ENCODE results near the gene RPTOR.

Gene RPTOR

GRCh38 chr17:80585890-80586845 is 41.5 kb downstream of the RPTOR start:
- peaks cover 0 to 4% (median 0%) of the 10 kb centered on the region in 5 donors for H3K4me1 ChIP-seq (ENCODE audit: control insufficient read depth in 5 of 5, insufficient read depth in 5 of 5, low read length in 5 of 5)
- H3K27me3 ChIP-seq (ENCODE audit: control insufficient read depth in 5 of 5, insufficient read depth in 4 of 5, low read length in 5 of 5): no peaks in the 10 kb centered on the region
- peaks cover 0 to 9% (median 5%) of the 10 kb centered on the region in 5 donors for H3K36me3 ChIP-seq (ENCODE audit: control insufficient read depth in 5 of 5, insufficient read depth in 5 of 5, low read length in 5 of 5)
- H3K4me3 ChIP-seq (ENCODE audit: low read depth in 1 of 5, low read length in 5 of 5): no peak overlapping the region
- no peaks in the 10 kb centered on the region for H3K9me3 ChIP-seq (ENCODE audit: control insufficient read depth in 5 of 5, low read length in 5 of 5)
- no peak overlapping the region for H3K27ac ChIP-seq (ENCODE audit: low read depth, low read length)
- no peak overlapping the region for H3K9ac ChIP-seq (ENCODE audit: low read length in 5 of 5)

DNA sequence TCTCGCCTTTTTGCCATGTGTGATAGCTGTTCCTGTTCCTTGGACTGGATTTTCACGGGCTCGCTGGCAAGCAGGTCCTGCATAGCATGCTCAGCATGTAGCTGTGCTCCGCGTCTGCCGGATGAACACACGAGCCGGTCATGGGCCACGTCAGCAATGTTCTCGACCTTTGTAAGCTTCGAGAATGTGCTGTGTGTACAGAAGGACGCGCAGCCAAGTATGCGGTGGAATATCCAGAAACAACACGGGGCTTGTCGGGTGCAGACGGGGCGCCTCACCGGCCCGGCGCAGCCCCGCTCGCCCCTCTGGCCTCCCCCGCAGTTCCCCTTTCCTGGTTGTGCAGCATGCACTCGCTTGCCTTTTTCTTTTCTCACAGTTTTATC is 42.2 kb downstream of the RPTOR start:
- Histone ChIP-seq H3K9ac (ENCODE audit: low read length in 5 of 5) (no peak overlapping the region), H3K36me3 (ENCODE audit: control insufficient read depth in 5 of 5, insufficient read depth in 5 of 5, low read length in 5 of 5) (peaks cover 0 to 4% (median 4%) of the 10 kb centered on the region in 5 donors), H3K9me3 (ENCODE audit: control insufficient read depth in 5 of 5, low read length in 5 of 5) (no peaks in the 10 kb centered on the region), H3K4me3 (ENCODE audit: low read depth in 1 of 5, low read length in 5 of 5) (no peak overlapping the region), H3K27ac (ENCODE audit: low read depth, low read length) (no peak overlapping the region), H3K4me1 (ENCODE audit: control insufficient read depth in 5 of 5, insufficient read depth in 5 of 5, low read length in 5 of 5) (peaks cover 0 to 4% (median 0%) of the 10 kb centered on the region in 5 donors), H3K27me3 (ENCODE audit: control insufficient read depth in 5 of 5, insufficient read depth in 4 of 5, low read length in 5 of 5) (no peaks in the 10 kb centered on the region)

DNA sequence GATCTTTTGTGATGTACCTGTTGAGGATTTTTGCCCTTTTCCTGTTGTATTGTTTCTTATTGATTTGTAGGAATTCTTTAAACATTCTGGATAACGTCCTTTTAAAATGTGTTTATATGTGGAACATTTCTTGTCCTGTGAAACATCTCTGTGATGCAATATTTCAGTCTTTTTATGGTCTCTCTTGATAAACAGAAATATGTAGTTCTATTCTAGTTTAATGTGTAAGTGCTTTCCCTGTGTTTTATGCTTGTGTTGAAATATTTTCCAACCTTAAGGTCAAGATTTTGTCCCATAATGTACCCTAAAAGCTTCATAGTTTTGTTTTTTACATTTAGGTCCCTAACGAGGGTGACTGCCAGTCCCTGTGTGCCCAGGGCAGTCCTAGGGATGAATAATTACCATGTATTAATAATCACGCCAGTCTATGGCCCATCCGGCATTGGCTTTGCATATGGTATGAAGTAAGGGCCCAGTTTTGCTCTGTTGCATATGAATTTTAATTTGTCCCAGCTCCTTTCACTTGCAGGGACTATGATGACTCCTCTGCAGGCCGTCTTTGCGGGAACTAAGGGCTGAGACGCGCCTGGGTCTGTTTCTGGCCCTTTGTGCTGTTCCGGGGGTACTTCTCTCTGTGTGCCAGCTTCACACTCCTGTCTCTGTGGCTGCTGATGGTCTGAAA is 44.2 kb downstream of the RPTOR start:
- H3K4me3 ChIP-seq (ENCODE audit: low read depth in 1 of 5, low read length in 5 of 5): no peak overlapping the region
- no peaks in the 10 kb centered on the region for H3K36me3 ChIP-seq (ENCODE audit: control insufficient read depth in 5 of 5, insufficient read depth in 5 of 5, low read length in 5 of 5)
- H3K27me3 ChIP-seq (ENCODE audit: control insufficient read depth in 5 of 5, insufficient read depth in 4 of 5, low read length in 5 of 5): no peaks in the 10 kb centered on the region
- no peak overlapping the region for H3K27ac ChIP-seq (ENCODE audit: low read depth, low read length)
- H3K9me3 ChIP-seq (ENCODE audit: control insufficient read depth in 5 of 5, low read length in 5 of 5): no peaks in the 10 kb centered on the region
- no peak overlapping the region for H3K9ac ChIP-seq (ENCODE audit: low read length in 5 of 5)
- peaks cover 0 to 4% (median 0%) of the 10 kb centered on the region in 5 donors for H3K4me1 ChIP-seq (ENCODE audit: control insufficient read depth in 5 of 5, insufficient read depth in 5 of 5, low read length in 5 of 5)

GRCh38 chr17:80591788-80592187 is 47.1 kb downstream of the RPTOR start:
- Histone ChIP-seq H3K4me1 (ENCODE audit: control insufficient read depth in 5 of 5, insufficient read depth in 5 of 5, low read length in 5 of 5) (peaks cover 0 to 12% (median 0%) of the 10 kb centered on the region in 5 donors), H3K27me3 (ENCODE audit: control insufficient read depth in 5 of 5, insufficient read depth in 4 of 5, low read length in 5 of 5) (no peaks in the 10 kb centered on the region), H3K27ac (ENCODE audit: low read depth, low read length) (no peak overlapping the region), H3K4me3 (ENCODE audit: low read depth in 1 of 5, low read length in 5 of 5) (no peak overlapping the region), H3K36me3 (ENCODE audit: control insufficient read depth in 5 of 5, insufficient read depth in 5 of 5, low read length in 5 of 5) (no peaks in the 10 kb centered on the region), H3K9me3 (ENCODE audit: control insufficient read depth in 5 of 5, low read length in 5 of 5) (no peaks in the 10 kb centered on the region), H3K9ac (ENCODE audit: low read length in 5 of 5) (no peak overlapping the region)

GRCh38 chr17:80592243-80592642 is 47.6 kb downstream of the RPTOR start:
- H3K27ac ChIP-seq (ENCODE audit: low read depth, low read length): no peak overlapping the region
- no peaks in the 10 kb centered on the region for H3K27me3 ChIP-seq (ENCODE audit: control insufficient read depth in 5 of 5, insufficient read depth in 4 of 5, low read length in 5 of 5)
- peaks cover 0 to 12% (median 0%) of the 10 kb centered on the region in 5 donors for H3K4me1 ChIP-seq (ENCODE audit: control insufficient read depth in 5 of 5, insufficient read depth in 5 of 5, low read length in 5 of 5)
- H3K9ac ChIP-seq (ENCODE audit: low read length in 5 of 5): no peak overlapping the region
- H3K36me3 ChIP-seq (ENCODE audit: control insufficient read depth in 5 of 5, insufficient read depth in 5 of 5, low read length in 5 of 5): no peaks in the 10 kb centered on the region
- H3K9me3 ChIP-seq (ENCODE audit: control insufficient read depth in 5 of 5, low read length in 5 of 5): no peaks in the 10 kb centered on the region
- H3K4me3 ChIP-seq (ENCODE audit: low read depth in 1 of 5, low read length in 5 of 5): no peak overlapping the region

DNA sequence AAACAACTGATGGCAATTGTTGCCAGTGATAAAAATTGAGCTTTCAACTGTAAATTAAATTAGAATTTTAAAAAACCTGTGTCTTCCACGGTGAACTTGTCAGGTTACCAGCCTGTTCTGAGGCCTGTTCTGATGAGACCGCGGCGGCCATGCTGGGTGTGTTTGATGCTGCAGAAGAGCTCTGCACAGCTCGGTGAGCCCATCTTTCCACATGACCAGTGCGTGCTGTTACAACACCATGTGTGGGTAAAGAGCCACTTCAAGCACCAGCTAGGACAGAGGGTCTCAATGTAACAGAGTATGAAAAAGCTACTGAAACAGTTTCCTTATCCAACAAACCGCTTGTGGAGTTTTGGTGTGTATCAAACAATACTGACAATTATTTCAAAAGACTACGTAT is 48.5 kb downstream of the RPTOR start:
- no peaks in the 10 kb centered on the region for H3K36me3 ChIP-seq (ENCODE audit: control insufficient read depth in 5 of 5, insufficient read depth in 5 of 5, low read length in 5 of 5)
- H3K4me3 ChIP-seq (ENCODE audit: low read depth in 1 of 5, low read length in 5 of 5): no peak overlapping the region
- no peaks in the 10 kb centered on the region for H3K9me3 ChIP-seq (ENCODE audit: control insufficient read depth in 5 of 5, low read length in 5 of 5)
- H3K4me1 ChIP-seq (ENCODE audit: control insufficient read depth in 5 of 5, insufficient read depth in 5 of 5, low read length in 5 of 5): peaks cover 0 to 12% (median 0%) of the 10 kb centered on the region in 5 donors
- no peaks in the 10 kb centered on the region for H3K27me3 ChIP-seq (ENCODE audit: control insufficient read depth in 5 of 5, insufficient read depth in 4 of 5, low read length in 5 of 5)
- H3K9ac ChIP-seq (ENCODE audit: low read length in 5 of 5): no peak overlapping the region
- H3K27ac ChIP-seq (ENCODE audit: low read depth, low read length): no peak overlapping the region

GRCh38 chr17:80594431-80595269 is 50.0 kb downstream of the RPTOR start:
- no peak overlapping the region for H3K27ac ChIP-seq (ENCODE audit: low read depth, low read length)
- H3K4me1 ChIP-seq (ENCODE audit: control insufficient read depth in 5 of 5, insufficient read depth in 5 of 5, low read length in 5 of 5): peaks cover 0 to 9% (median 3%) of the 10 kb centered on the region in 5 donors
- H3K27me3 ChIP-seq (ENCODE audit: control insufficient read depth in 5 of 5, insufficient read depth in 4 of 5, low read length in 5 of 5): no peaks in the 10 kb centered on the region
- H3K9me3 ChIP-seq (ENCODE audit: control insufficient read depth in 5 of 5, low read length in 5 of 5): no peaks in the 10 kb centered on the region
- peak overlapping the region in 1 of 5 donors; percentile 3 for H3K9ac ChIP-seq (ENCODE audit: low read length in 5 of 5)
- H3K4me3 ChIP-seq (ENCODE audit: low read depth in 1 of 5, low read length in 5 of 5): no peak overlapping the region
- H3K36me3 ChIP-seq (ENCODE audit: control insufficient read depth in 5 of 5, insufficient read depth in 5 of 5, low read length in 5 of 5): no peaks in the 10 kb centered on the region

GRCh38 chr17:80596760-80597608 is 52.3 kb downstream of the RPTOR start:
- Histone ChIP-seq H3K36me3 (ENCODE audit: control insufficient read depth in 5 of 5, insufficient read depth in 5 of 5, low read length in 5 of 5) (no peaks in the 10 kb centered on the region), H3K27ac (ENCODE audit: low read depth, low read length) (no peak overlapping the region), H3K27me3 (ENCODE audit: control insufficient read depth in 5 of 5, insufficient read depth in 4 of 5, low read length in 5 of 5) (no peaks in the 10 kb centered on the region), H3K4me1 (ENCODE audit: control insufficient read depth in 5 of 5, insufficient read depth in 5 of 5, low read length in 5 of 5) (peaks cover 0 to 19% (median 8%) of the 10 kb centered on the region in 5 donors), H3K9me3 (ENCODE audit: control insufficient read depth in 5 of 5, low read length in 5 of 5) (no peaks in the 10 kb centered on the region), H3K4me3 (ENCODE audit: low read depth in 1 of 5, low read length in 5 of 5) (no peak overlapping the region), H3K9ac (ENCODE audit: low read length in 5 of 5) (no peak overlapping the region)

DNA sequence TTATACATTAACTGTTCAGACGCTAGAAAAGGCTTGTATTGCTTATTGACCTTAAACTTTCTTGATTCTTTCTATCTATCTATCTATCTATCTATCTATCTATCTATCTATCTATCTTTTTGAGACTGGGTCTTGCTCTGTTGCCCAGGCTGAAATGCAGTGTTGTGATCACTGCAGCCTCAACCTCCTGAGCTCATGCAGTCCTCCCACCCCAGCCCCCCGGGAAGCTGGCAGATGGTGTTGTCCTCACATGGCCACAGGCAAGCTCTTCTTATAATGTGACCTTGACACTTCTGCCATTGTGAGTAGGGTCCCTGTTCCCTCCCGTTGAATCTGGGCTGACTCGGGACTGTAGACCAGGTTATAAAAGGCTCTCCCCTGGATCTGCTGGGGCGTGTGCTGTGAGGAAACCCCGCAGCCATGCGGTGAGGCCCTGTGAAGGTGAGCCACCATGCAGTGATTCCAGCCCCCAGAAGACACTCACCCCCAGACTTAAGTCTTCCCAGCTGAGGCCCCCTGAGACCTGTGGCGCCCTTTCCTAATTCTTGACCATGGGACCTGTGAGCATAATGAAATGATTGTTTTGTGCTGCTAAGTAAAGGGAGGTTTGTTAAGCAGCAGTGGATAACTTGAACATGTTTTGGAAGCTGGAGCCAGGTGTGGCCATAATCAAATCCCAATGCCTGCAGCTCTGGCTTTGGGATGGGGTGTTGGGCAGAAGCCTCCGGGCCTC is 54.3 kb downstream of the RPTOR start:
- H3K4me1 ChIP-seq (ENCODE audit: control insufficient read depth in 5 of 5, insufficient read depth in 5 of 5, low read length in 5 of 5): peaks cover 0 to 23% (median 11%) of the 10 kb centered on the region in 5 donors
- no peaks in the 10 kb centered on the region for H3K9me3 ChIP-seq (ENCODE audit: control insufficient read depth in 5 of 5, low read length in 5 of 5)
- no peak overlapping the region for H3K4me3 ChIP-seq (ENCODE audit: low read depth in 1 of 5, low read length in 5 of 5)
- no peak overlapping the region for H3K9ac ChIP-seq (ENCODE audit: low read length in 5 of 5)
- H3K27me3 ChIP-seq (ENCODE audit: control insufficient read depth in 5 of 5, insufficient read depth in 4 of 5, low read length in 5 of 5): no peaks in the 10 kb centered on the region
- H3K27ac ChIP-seq (ENCODE audit: low read depth, low read length): no peak overlapping the region
- no peaks in the 10 kb centered on the region for H3K36me3 ChIP-seq (ENCODE audit: control insufficient read depth in 5 of 5, insufficient read depth in 5 of 5, low read length in 5 of 5)

Data from subcutaneous abdominal adipose tissue (tissue), 5 donors.